GM19351 (cell line): ENCODE results near the gene RNFT2.
"Not testable (repeated sequence)": the region's sequence is repeated elsewhere in the genome, so short reads cannot be mapped to it uniquely, and the experiment has no call there.

Experiments
- ATAC-seq: cut with Tn5 transposase; IDR thresholded peaks from one replicate; pipeline ENCODE4 v1.9.1; 2021; ENCODE audit warnings: mild to moderate bottlenecking, moderate library complexity; ENCODE audit not compliant: unreplicated experiment

Gene RNFT2

DNA sequence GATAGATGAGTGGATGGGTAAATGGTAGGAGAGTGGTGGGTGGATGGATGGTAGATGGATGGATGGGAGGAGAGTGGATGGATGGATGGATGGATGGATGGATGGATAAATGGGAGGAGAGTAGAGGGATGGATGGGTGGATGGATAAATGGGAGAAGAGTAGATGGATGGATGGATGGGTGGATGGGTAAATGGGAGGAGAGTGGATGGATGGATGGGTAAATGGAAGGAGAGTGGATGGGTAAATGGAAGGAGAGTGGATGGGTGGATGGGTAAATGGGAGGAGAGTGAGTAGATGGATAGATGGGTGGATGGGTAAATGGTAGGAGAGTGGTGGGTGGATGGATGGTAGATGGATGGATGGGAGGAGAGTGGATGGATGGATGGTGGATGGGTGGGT, 51.4 kb downstream of the RNFT2 start:
- not testable (repeated sequence) for ATAC-seq

- ATAC-seq, result no peak
Observed at GRCh38 chr12:116790066-116790465, 52.0 kb downstream of the RNFT2 start.

DNA sequence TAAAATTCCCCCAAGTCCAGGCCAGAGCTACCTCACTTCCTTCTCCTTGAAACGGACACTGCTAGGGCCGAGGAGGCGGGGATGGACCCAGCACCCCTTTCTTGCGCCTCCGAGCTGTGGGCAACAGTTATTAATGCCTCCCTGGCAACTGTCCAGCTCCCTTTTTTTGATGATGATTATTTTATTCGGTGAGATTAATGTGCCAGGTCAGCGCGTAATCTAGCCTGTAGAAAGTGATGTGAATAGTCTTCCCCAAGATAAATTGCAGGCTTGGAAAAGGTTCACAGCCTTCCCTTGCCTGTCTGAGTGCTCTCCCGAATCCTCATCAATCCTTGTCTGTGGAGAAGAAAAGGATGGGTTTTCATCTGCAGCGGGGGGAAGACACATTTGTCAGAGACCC, 54.3 kb downstream of the RNFT2 start:
- ATAC-seq, result no peak

DNA sequence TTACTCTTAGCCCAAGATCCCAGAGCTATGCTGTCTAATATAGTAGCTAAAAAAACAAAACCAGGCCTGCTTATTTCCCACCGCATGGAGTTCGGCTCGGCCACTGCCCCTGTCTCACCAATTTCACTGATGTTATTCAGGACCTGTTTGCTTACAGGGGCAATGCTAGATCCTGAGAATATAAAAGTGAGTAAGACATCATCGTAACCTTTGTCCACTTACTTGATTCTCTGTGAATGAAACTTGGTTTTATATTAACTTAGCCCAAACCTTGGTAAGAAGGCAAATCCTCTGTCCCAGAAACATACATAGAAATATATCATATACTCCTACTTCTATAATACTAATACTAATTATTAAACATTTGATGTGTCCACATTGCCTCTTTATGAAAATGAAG, 56.6 kb downstream of the RNFT2 start:
- ATAC-seq, result no peak

GRCh38 chr12:116797885-116798284, 59.8 kb downstream of the RNFT2 start:
- no peak for ATAC-seq

DNA sequence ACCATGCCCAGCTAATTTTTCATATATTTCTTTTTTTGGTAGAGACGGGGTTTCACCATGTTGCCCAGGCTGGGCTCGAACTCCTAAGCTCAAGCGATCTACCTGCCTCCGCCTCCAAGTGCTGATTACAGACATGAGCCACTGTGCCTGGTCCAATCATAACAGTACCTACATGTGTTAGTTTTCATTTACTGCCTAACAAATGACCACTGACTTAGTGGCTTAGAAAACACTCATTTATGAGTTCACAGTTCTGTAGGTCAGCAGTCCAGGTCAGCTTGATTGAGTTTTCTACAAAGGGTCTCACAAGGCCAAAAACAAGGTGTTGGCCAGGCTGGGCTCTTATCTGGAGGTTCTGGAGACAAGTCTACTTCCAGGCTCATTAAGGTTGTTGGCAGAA, 60.6 kb downstream of the RNFT2 start:
- ATAC-seq, result no peak

- ATAC-seq, result no peak
Observed at GRCh38 chr12:116799955-116800354, 61.8 kb downstream of the RNFT2 start.

DNA sequence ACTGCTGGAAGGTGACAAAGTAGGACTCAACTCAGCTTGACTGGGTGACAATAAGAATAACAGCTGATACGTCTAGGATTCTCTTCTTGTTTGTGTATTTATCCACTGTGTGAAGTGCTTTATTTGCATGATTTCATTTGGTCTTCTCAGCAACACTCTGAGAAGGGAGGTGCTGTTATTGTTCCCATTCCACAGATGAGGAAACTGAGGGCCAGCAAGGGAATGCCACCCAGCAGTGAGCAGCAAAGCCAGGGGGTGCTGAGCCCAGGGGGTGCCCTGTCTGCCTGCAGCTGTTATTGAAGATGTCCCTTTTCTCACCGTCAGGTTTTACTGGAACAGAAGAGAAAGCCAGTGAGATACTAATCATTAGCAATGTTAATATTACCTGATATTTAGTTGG, 62.8 kb downstream of the RNFT2 start:
- no peak for ATAC-seq

- no peak for ATAC-seq
Observed at GRCh38 chr12:116802018-116802417, 63.9 kb downstream of the RNFT2 start.

GRCh38 chr12:116803013-116803736, 65.1 kb downstream of the RNFT2 start:
- ATAC-seq, result peak; percentile 50

DNA sequence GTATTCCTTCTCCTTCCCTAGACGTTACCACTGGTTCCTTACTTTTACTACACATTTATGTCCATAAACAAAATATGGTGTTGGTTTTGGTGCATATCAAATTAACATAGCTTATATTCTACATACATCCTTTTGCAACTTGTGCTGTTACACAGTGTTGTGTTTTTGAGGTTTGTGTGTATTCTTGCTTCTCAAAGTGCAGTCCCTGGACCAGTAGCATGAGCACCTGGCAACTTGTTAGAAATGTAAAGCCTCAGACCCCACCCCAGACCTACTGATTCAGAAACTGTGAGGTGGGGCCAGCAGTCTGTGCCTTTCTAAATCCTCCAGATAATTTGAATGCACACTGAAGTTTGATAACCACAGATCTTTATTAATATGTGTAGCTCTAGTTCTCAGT, 65.9 kb downstream of the RNFT2 start:
- no peak for ATAC-seq

DNA sequence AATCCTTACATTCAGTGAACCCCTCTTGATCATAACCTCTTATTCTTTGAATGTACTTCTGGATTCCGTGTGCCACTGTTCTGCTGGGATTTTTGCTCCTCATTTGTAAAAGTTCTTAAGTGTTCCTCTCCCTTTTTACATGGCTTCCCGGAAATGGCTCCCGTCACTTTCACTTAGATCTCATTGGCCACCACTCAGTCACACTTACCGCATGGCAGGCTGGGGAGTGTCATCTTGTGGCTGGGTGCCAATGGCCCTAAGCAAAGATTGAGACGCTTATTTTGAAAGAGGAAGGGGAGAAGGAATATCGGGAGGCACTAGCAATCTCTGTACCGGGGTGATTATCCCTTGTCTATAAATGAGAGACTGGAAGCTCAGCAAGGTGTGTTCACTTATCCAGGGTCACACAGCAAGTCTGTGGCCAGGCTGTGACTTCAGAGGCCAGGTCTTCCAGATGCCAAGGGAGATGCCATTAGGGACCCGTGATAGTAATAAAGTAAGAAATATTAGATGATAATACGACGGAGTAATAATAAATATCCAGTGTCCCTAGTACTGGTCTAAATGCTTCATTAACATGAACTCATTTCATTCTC, 68.8 kb downstream of the RNFT2 start:
- ATAC-seq, result no peak

GRCh38 chr12:116807546-116807945, 69.4 kb downstream of the RNFT2 start:
- ATAC-seq, result no peak

DNA sequence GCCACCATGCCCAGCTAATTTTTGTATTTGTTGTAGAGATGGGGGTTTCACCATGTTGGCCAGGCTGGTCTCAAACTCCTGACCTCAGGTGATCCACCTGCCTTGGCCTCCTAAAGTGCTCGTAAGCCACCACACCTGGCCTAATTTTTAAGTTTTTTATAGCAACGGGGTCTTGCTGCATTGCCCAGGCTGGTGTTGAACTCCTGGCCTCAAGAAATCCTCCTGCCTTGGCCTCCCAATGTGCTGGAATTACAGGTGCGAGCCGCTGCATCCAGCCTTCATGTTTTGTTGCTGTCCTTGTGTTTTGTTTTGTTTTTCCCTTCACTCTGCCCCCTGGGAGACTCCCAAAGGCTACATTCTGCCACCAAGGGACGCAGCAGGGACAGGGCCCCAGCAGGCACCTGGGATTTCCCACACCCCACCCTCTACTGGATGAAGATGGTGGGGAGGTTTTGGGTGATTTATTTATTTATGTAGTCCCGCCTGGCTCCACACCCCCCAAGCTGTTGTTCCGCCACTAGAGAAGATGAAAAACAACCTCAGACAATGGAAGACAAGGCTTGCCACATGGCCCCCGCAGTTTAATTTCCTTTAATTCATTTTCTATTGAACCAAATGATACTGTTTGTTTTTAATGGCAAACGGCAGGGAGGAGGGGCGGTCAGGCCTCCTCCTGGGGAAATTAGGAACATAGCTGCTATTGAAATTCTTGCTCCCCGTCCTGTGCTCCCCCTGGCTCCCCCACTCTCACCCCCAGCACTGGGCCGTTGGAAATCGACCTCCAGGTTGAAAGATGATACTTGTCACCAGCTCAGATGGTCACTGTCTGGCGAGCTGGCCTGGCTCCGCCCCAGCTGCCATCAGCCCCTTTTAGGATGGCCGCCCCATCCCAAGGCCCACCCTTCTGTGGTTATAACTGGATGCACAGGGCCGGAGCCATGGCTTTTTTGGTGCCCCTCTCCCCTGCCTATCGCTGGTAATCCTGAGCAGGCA, 70.3 kb downstream of the RNFT2 start:
- no peak for ATAC-seq

GRCh38 chr12:116812238-116812637, 74.1 kb downstream of the RNFT2 start:
- peak; percentile 57 for ATAC-seq

- ATAC-seq, result no peak
Observed at GRCh38 chr12:116813271-116814041, 75.3 kb downstream of the RNFT2 start.

GRCh38 chr12:116814766-116815165, 76.7 kb downstream of the RNFT2 start:
- not testable (repeated sequence) for ATAC-seq

DNA sequence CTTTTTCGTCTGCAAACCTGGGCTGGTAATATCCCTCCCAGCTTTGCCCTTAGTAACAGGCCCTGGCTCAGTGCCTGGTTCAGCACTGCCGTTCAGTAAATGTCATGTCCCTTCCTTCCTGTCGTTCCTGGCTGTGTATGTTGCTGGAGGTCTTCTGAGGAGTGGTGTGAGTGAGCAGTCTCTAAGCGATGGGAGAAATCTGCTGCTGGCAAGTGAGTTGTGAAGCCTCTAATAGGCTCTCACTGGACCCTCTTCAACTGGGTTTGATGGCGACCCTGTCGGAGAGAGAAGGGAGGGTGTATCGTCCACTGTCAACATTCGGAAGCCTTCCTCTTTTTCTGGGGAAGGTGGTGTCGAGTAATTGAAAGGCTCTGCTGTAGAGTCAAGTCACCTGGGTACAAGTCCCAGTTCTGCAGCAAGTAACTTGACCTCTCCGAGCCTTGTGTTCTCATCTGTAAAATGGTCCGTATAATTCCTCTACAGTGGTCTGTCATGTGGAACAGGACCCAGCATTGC, 80.3 kb downstream of the RNFT2 start:
- ATAC-seq, result peak; percentile 20

DNA sequence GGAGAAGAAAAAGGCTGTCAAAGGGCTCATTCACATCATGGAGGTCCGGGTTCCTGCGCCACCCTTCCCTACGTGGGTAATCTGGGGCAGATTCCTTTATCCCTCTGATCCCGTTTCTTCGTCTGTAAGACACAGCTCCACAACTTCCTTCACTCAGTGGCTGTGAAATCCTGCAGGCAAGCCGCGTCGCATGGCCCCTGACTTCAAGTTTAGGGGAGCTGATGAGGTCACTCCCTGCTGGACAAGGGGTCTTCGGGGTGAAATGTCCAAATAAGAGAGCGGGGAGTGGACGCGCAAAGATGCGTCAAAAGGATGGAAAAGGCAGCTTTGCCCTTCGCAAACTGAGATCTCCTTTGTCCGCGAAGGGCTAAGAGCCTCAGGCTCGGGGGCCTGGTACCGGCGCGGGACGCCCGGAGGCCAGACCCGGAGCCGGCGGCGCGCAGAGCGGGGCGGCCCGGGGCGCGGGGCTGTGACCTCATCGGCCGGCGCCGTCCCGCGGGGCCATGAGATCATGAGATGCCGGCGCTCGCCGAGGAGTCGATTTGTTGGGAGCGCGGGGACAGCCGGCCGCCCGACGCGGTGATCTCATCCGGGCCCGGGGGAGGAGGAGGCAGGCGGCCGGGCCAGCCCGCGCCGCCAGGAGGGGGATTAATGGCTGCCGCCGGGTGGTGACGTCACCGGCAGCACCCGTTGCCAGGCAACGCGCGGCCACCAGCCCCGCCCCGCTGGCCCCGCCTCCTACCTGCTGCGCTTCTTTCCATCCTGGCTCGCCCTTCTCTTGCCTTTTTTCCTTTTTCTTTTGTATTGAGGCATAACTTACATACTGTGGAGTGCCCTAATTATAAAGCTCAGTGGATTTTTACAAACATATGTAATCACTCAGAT, 81.1 kb downstream of the RNFT2 start:
- ATAC-seq, result peak; percentile 81
